ENCODE results near the gene E2F4. TPM values are rescaled to one million over a fixed set of nuclear protein-coding genes. Genes with fewer than 3 reads are reported as not detected.

E2F4 gene
- polyA plus RNA-seq, 2 of the 4 experiments (the other 2 are of a cell fraction) = 65.1 to 66.6 TPM

DNA sequence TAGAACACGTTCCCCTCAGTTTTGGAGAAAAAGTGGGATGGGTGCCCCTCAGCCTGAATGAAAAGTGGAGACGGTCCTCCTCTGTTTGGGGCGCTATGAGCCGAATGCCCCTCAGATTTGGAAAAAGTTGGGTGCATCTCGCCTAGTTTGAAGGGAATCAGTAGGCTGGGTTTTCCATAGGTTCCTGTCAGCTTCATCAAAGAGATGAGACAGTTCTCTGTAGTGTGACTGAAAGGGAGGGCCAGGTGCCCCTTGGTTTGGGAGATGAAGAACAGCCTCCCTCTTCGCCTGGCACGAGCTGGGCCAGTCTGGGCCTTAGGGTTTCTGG, 56.1 kb downstream of the E2F4 start:
- DNase-seq (ENCODE audit: low read depth in 1 of 2, low spot score in 1 of 2) (no peak), FAIRE-seq (no peak), ATAC-seq (peak in 1 of 2 experiments; percentile 2; a peak in 1 of 6 replicates)
- CTCF ChIA-PET = interaction anchor here (0.7 to 9.7 kb wide), 13 partner anchors 12 to 569 kb away, joined by 3 to 138 read pairs (median 6); partner anchors contain the start of genes KCTD19, LRRC36 and TMEM208
- Histone ChIP-seq H3K27ac (peak overlapping the region; percentile 77 to 95), H3K4me1 (peaks cover 45% of the 10 kb centered on the region), H3K4me2 (peak overlapping the region; percentile 97), H3K4me3 (peak overlapping the region; percentile 74), H3K9me3 (no peaks in the 10 kb centered on the region)
- 11% methylated on average over 7 of the region's 7 CpGs for WGBS (ENCODE audit: missing lambda C conversion rate)
- POLR2A ChIA-PET = interaction anchor here (0.5 to 3.3 kb wide), 11 partner anchors 9 to 194 kb away, joined by 3 to 30 read pairs (median 3); partner anchors contain the start of gene TMEM208
- TF ChIP-seq KDM1A (IDR thresholded peaks at IDR 0.05; ENCODE audit: low read depth) = no peak
- TF ChIP-seq, protein P1, sequence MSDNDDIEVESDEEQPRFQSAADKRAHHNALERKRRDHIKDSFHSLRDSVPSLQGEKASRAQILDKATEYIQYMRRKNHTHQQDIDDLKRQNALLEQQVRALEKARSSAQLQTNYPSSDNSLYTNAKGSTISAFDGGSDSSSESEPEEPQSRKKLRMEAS (IDR thresholded peaks at IDR 0.05) = peak; percentile 27; the same call in 1 of the 2 replicates
- peak; percentile 12 for TF ChIP-seq CHD2 (IDR thresholded peaks at IDR 0.05; ENCODE audit: low read length, partially characterized antibody)
- TF ChIP-seq, protein P2, sequence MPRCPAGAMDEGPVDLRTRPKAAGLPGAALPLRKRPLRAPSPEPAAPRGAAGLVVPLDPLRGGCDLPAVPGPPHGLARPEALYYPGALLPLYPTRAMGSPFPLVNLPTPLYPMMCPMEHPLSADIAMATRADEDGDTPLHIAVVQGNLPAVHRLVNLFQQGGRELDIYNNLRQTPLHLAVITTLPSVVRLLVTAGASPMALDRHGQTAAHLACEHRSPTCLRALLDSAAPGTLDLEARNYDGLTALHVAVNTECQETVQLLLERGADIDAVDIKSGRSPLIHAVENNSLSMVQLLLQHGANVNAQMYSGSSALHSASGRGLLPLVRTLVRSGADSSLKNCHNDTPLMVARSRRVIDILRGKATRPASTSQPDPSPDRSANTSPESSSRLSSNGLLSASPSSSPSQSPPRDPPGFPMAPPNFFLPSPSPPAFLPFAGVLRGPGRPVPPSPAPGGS (IDR thresholded peaks at IDR 0.05) = 0 out of 3 replicates have a peak, but pooled peaks have one; percentile 6
- TF ChIP-seq NPAS2 (CRISPR knock-in tag; IDR thresholded peaks at IDR 0.05; ENCODE audit: borderline replicate concordance) = no peak

Small RNAs within 50 kb of the gene (small RNA-seq; reads per million reads assigned to genes)
- 0 to 6.3 (median 2.0) reads per million in 6 experiments for gene MIR328

Other genes starting within 250 kb of the E2F4 start
- 3.8 and 4.1 TPM in 2 replicates for gene CES3, start 230.9 kb upstream of the E2F4 start, polyA plus RNA-seq (2011; rRNA removed)
- 2.1 to 2.7 TPM (median 2.3 TPM) in 3 replicates for gene CES3, start 230.9 kb upstream of the E2F4 start, polyA plus RNA-seq (2017; fragmentation: RNase III; extraction: RNeasy Plus Mini Kit Qiagen cat#74134 plus additional on column Dnase treatment)
- 3.5 and 4.4 TPM in 2 replicates for gene CES4A, start 203.6 kb upstream of the E2F4 start, polyA plus RNA-seq (2011; rRNA removed)
- gene CES4A, start 203.6 kb upstream of the E2F4 start, polyA plus RNA-seq (2017; fragmentation: RNase III; extraction: RNeasy Plus Mini Kit Qiagen cat#74134 plus additional on column Dnase treatment) = 2.5 to 3.5 TPM (median 2.8 TPM) in 3 replicates
- gene CBFB, start 163.0 kb upstream of the E2F4 start, polyA plus RNA-seq (2011; rRNA removed) = 35.9 and 61.3 TPM in 2 replicates
- gene CBFB, start 163.0 kb upstream of the E2F4 start, polyA plus RNA-seq (2017; fragmentation: RNase III; extraction: RNeasy Plus Mini Kit Qiagen cat#74134 plus additional on column Dnase treatment) = 26.0 to 29.3 TPM (median 27.7 TPM) in 3 replicates
- 37.6 and 48.6 TPM in 2 replicates for gene PHAF1, start 82.2 kb upstream of the E2F4 start, polyA plus RNA-seq (2011; rRNA removed)
- gene PHAF1, start 82.2 kb upstream of the E2F4 start, polyA plus RNA-seq (2017; fragmentation: RNase III; extraction: RNeasy Plus Mini Kit Qiagen cat#74134 plus additional on column Dnase treatment) = 20.7 to 21.6 TPM (median 20.9 TPM) in 3 replicates
- gene B3GNT9, start 41.2 kb upstream of the E2F4 start, polyA plus RNA-seq (2011; rRNA removed) = 6.8 and 8.5 TPM in 2 replicates
- gene B3GNT9, start 41.2 kb upstream of the E2F4 start, polyA plus RNA-seq (2017; fragmentation: RNase III; extraction: RNeasy Plus Mini Kit Qiagen cat#74134 plus additional on column Dnase treatment) = 6.7 to 9.3 TPM (median 9.0 TPM) in 3 replicates
- gene TRADD, start 32.2 kb upstream of the E2F4 start, polyA plus RNA-seq (2011; rRNA removed) = 7.8 and 9.1 TPM in 2 replicates
- 13.2 to 15.2 TPM (median 15.2 TPM) in 3 replicates for gene TRADD, start 32.2 kb upstream of the E2F4 start, polyA plus RNA-seq (2017; fragmentation: RNase III; extraction: RNeasy Plus Mini Kit Qiagen cat#74134 plus additional on column Dnase treatment)
- gene FBXL8, start 32.2 kb upstream of the E2F4 start, polyA plus RNA-seq (2011; rRNA removed) = 5.4 and 5.6 TPM in 2 replicates
- gene FBXL8, start 32.2 kb upstream of the E2F4 start, polyA plus RNA-seq (2017; fragmentation: RNase III; extraction: RNeasy Plus Mini Kit Qiagen cat#74134 plus additional on column Dnase treatment) = 12.5 to 14.4 TPM (median 13.1 TPM) in 3 replicates
- 8.3 and 11.7 TPM in 2 replicates for gene HSF4, start 27.4 kb upstream of the E2F4 start, polyA plus RNA-seq (2011; rRNA removed)
- gene HSF4, start 27.4 kb upstream of the E2F4 start, polyA plus RNA-seq (2017; fragmentation: RNase III; extraction: RNeasy Plus Mini Kit Qiagen cat#74134 plus additional on column Dnase treatment) = 15.3 to 22.0 TPM (median 18.9 TPM) in 3 replicates
- gene NOL3, start 21.6 kb upstream of the E2F4 start, polyA plus RNA-seq (2011; rRNA removed) = 22.6 and 24.4 TPM in 2 replicates
- gene NOL3, start 21.6 kb upstream of the E2F4 start, polyA plus RNA-seq (2017; fragmentation: RNase III; extraction: RNeasy Plus Mini Kit Qiagen cat#74134 plus additional on column Dnase treatment) = 38.5 to 41.3 TPM (median 39.1 TPM) in 3 replicates
- 7.2 and 7.5 TPM in 2 replicates for gene MATCAP1, start 8.2 kb upstream of the E2F4 start, polyA plus RNA-seq (2011; rRNA removed)
- gene MATCAP1, start 8.2 kb upstream of the E2F4 start, polyA plus RNA-seq (2017; fragmentation: RNase III; extraction: RNeasy Plus Mini Kit Qiagen cat#74134 plus additional on column Dnase treatment) = 16.1 to 23.5 TPM (median 20.8 TPM) in 3 replicates
- 0.06 TPM in 1 of 2 replicates, not detected in the other for gene EXOC3L1, start 2.0 kb upstream of the E2F4 start, polyA plus RNA-seq (2011; rRNA removed)
- gene EXOC3L1, start 2.0 kb upstream of the E2F4 start, polyA plus RNA-seq (2017; fragmentation: RNase III; extraction: RNeasy Plus Mini Kit Qiagen cat#74134 plus additional on column Dnase treatment) = not detected in 3 replicates
- 0.62 and 1.0 TPM in 2 replicates for gene ELMO3, start 7.0 kb downstream of the E2F4 start, polyA plus RNA-seq (2011; rRNA removed)
- 1.3 to 1.5 TPM (median 1.4 TPM) in 3 replicates for gene ELMO3, start 7.0 kb downstream of the E2F4 start, polyA plus RNA-seq (2017; fragmentation: RNase III; extraction: RNeasy Plus Mini Kit Qiagen cat#74134 plus additional on column Dnase treatment)
- 70.2 and 73.5 TPM in 2 replicates for gene TMEM208, start 35.0 kb downstream of the E2F4 start, polyA plus RNA-seq (2011; rRNA removed)
- 103 to 114 TPM (median 114 TPM) in 3 replicates for gene TMEM208, start 35.0 kb downstream of the E2F4 start, polyA plus RNA-seq (2017; fragmentation: RNase III; extraction: RNeasy Plus Mini Kit Qiagen cat#74134 plus additional on column Dnase treatment)
- gene FHOD1, start 55.3 kb downstream of the E2F4 start, polyA plus RNA-seq (2011; rRNA removed) = 16.1 and 18.1 TPM in 2 replicates
- gene FHOD1, start 55.3 kb downstream of the E2F4 start, polyA plus RNA-seq (2017; fragmentation: RNase III; extraction: RNeasy Plus Mini Kit Qiagen cat#74134 plus additional on column Dnase treatment) = 29.1 to 34.2 TPM (median 33.6 TPM) in 3 replicates
- gene SLC9A5, start 56.8 kb downstream of the E2F4 start, polyA plus RNA-seq (2011; rRNA removed) = 0.83 and 1.1 TPM in 2 replicates
- gene SLC9A5, start 56.8 kb downstream of the E2F4 start, polyA plus RNA-seq (2017; fragmentation: RNase III; extraction: RNeasy Plus Mini Kit Qiagen cat#74134 plus additional on column Dnase treatment) = 1.6 to 2.6 TPM (median 2.5 TPM) in 3 replicates
- gene PLEKHG4, start 87.4 kb downstream of the E2F4 start, polyA plus RNA-seq (2011; rRNA removed) = 10.0 and 17.7 TPM in 2 replicates
- 15.6 to 16.6 TPM (median 15.9 TPM) in 3 replicates for gene PLEKHG4, start 87.4 kb downstream of the E2F4 start, polyA plus RNA-seq (2017; fragmentation: RNase III; extraction: RNeasy Plus Mini Kit Qiagen cat#74134 plus additional on column Dnase treatment)
- gene KCTD19, start 134.6 kb downstream of the E2F4 start, polyA plus RNA-seq (2011; rRNA removed) = 1.1 and 2.4 TPM in 2 replicates
- 0.57 to 1.00 TPM (median 0.76 TPM) in 3 replicates for gene KCTD19, start 134.6 kb downstream of the E2F4 start, polyA plus RNA-seq (2017; fragmentation: RNase III; extraction: RNeasy Plus Mini Kit Qiagen cat#74134 plus additional on column Dnase treatment)
- 0.57 and 0.93 TPM in 2 replicates for gene LRRC36, start 134.7 kb downstream of the E2F4 start, polyA plus RNA-seq (2011; rRNA removed)
- gene LRRC36, start 134.7 kb downstream of the E2F4 start, polyA plus RNA-seq (2017; fragmentation: RNase III; extraction: RNeasy Plus Mini Kit Qiagen cat#74134 plus additional on column Dnase treatment) = 0.25 to 0.48 TPM (median 0.44 TPM) in 3 replicates
- gene TPPP3, start 201.3 kb downstream of the E2F4 start, polyA plus RNA-seq (2011; rRNA removed) = 9.4 and 10.6 TPM in 2 replicates
- 8.7 to 10.9 TPM (median 9.6 TPM) in 3 replicates for gene TPPP3, start 201.3 kb downstream of the E2F4 start, polyA plus RNA-seq (2017; fragmentation: RNase III; extraction: RNeasy Plus Mini Kit Qiagen cat#74134 plus additional on column Dnase treatment)
- 3.5 and 3.8 TPM in 2 replicates for gene ZDHHC1, start 224.3 kb downstream of the E2F4 start, polyA plus RNA-seq (2011; rRNA removed)
- 5.0 to 7.2 TPM (median 5.9 TPM) in 3 replicates for gene ZDHHC1, start 224.3 kb downstream of the E2F4 start, polyA plus RNA-seq (2017; fragmentation: RNase III; extraction: RNeasy Plus Mini Kit Qiagen cat#74134 plus additional on column Dnase treatment)
- 0.53 and 0.75 TPM in 2 replicates for gene HSD11B2, start 239.0 kb downstream of the E2F4 start, polyA plus RNA-seq (2011; rRNA removed)
- gene HSD11B2, start 239.0 kb downstream of the E2F4 start, polyA plus RNA-seq (2017; fragmentation: RNase III; extraction: RNeasy Plus Mini Kit Qiagen cat#74134 plus additional on column Dnase treatment) = 0.93 to 1.6 TPM (median 1.2 TPM) in 3 replicates